ENCODE data around the gene KHDRBS1.
A peak's percentile ranks its signal among the peaks of the same experiment; 100 is the strongest.
"Not testable (repeated sequence)": the region's sequence is repeated elsewhere in the genome, so short reads cannot be mapped to it uniquely, and the experiment has no call there.

Gene KHDRBS1

GRCh38 chr1:32014199-32014947 lies 705 bp downstream of the KHDRBS1 start:
- DNase-seq, result peak; percentile 19

GRCh38 chr1:32014948-32015273 lies 1.2 kb downstream of the KHDRBS1 start:
- no peak for DNase-seq

GRCh38 chr1:32020339-32020738 lies 6.7 kb downstream of the KHDRBS1 start:
- DNase-seq, result no peak

GRCh38 chr1:32021574-32022018 lies 7.9 kb downstream of the KHDRBS1 start:
- DNase-seq, result not testable (repeated sequence)

- DNase-seq, result no peak
Observed at GRCh38 chr1:32023351-32023750, 9.7 kb downstream of the KHDRBS1 start.

GRCh38 chr1:32025515-32025914 lies 11.8 kb downstream of the KHDRBS1 start:
- DNase-seq, result no peak

- no peak for DNase-seq
Observed at GRCh38 chr1:32028746-32029145, 15.1 kb downstream of the KHDRBS1 start.

GRCh38 chr1:32031578-32032274 lies 18.1 kb downstream of the KHDRBS1 start:
- no peak for DNase-seq

- DNase-seq, result no peak
Observed at GRCh38 chr1:32032275-32032615, 18.6 kb downstream of the KHDRBS1 start.

- DNase-seq, result no peak
Observed at GRCh38 chr1:32035119-32035518, 21.5 kb downstream of the KHDRBS1 start.

- DNase-seq, result no peak
Observed at GRCh38 chr1:32040711-32041110, 27.0 kb downstream of the KHDRBS1 start.

GRCh38 chr1:32042330-32042729 lies 28.7 kb downstream of the KHDRBS1 start:
- no peak for DNase-seq

- DNase-seq, result no peak
Observed at GRCh38 chr1:32044234-32044633, 30.6 kb downstream of the KHDRBS1 start.

GRCh38 chr1:32045772-32046171 lies 32.1 kb downstream of the KHDRBS1 start:
- DNase-seq, result no peak

GRCh38 chr1:32047701-32048100 lies 34.0 kb downstream of the KHDRBS1 start:
- DNase-seq, result no peak

- DNase-seq, result no peak
Observed at GRCh38 chr1:32048440-32048839, 34.8 kb downstream of the KHDRBS1 start.

- no peak for DNase-seq
Observed at GRCh38 chr1:32051706-32052105, 38.0 kb downstream of the KHDRBS1 start.

GRCh38 chr1:32052887-32053286 lies 39.2 kb downstream of the KHDRBS1 start:
- no peak for DNase-seq

- no peak for DNase-seq
Observed at GRCh38 chr1:32055416-32055815, 41.7 kb downstream of the KHDRBS1 start.

GRCh38 chr1:32056598-32056997 lies 42.9 kb downstream of the KHDRBS1 start:
- no peak for DNase-seq

- no peak for DNase-seq
Observed at GRCh38 chr1:32060914-32061313, 47.2 kb downstream of the KHDRBS1 start.

GRCh38 chr1:32062867-32063230 lies 49.2 kb downstream of the KHDRBS1 start:
- no peak for DNase-seq

- DNase-seq, result no peak
Observed at GRCh38 chr1:32063261-32063681, 49.6 kb downstream of the KHDRBS1 start.

GRCh38 chr1:32065613-32066488 lies 52.2 kb downstream of the KHDRBS1 start:
- DNase-seq, result not testable (repeated sequence)
